ENCODE measurements around the gene TRIM77.

DNA sequence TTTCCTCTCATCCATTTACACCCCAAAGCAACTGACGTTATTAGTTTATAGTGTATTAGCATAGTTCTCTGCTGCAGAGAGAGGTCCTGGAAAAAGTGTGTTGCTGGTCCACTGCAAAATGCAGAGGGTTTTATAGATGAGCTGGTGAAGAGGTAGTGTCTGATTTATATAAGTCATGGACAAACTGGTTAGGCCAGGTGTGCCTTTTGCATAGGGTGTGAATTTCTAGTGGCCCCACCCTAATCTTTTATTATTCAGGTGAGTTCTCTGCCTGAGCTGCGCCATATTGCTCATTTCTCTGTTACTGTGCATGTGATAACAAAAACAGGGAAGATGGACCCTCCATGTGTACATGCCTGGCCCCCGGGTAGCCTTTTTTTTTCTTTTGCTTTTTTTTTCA is 43.1 kb upstream of the TRIM77 start:
- TF ChIP-seq, protein P1, sequence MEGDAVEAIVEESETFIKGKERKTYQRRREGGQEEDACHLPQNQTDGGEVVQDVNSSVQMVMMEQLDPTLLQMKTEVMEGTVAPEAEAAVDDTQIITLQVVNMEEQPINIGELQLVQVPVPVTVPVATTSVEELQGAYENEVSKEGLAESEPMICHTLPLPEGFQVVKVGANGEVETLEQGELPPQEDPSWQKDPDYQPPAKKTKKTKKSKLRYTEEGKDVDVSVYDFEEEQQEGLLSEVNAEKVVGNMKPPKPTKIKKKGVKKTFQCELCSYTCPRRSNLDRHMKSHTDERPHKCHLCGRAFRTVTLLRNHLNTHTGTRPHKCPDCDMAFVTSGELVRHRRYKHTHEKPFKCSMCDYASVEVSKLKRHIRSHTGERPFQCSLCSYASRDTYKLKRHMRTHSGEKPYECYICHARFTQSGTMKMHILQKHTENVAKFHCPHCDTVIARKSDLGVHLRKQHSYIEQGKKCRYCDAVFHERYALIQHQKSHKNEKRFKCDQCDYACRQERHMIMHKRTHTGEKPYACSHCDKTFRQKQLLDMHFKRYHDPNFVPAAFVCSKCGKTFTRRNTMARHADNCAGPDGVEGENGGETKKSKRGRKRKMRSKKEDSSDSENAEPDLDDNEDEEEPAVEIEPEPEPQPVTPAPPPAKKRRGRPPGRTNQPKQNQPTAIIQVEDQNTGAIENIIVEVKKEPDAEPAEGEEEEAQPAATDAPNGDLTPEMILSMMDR (conservative IDR thresholded peaks at IDR 0.05; ENCODE audit: low read depth, low read length): no peak
- TF ChIP-seq EZH2 (IDR thresholded peaks at IDR 0.05; ENCODE audit: borderline replicate concordance, low read depth, low read length, poor library complexity, severe bottlenecking): no peak

All from A673 (cell line).